Testis (tissue), 2 donors: ENCODE data around the gene TNFSF13.

ENCODE experiments used
- POLR2A ChIP-seq: fragments of 450-650 bp; IDR thresholded peaks from one replicate; pipeline ENCODE4 v1.6.1; 2017; ENCODE audit warnings: antibody characterized with exemption, mild to moderate bottlenecking, moderate library complexity
- TF ChIP-seq, protein P1 (sequence below), 3 experiments: fragments of 450-650 bp in 2 of 3; fragments of 200-600 bp in 1 of 3; sonication (generic) in 1 of 3; IDR thresholded peaks; one replicate each; pipeline ENCODE4 v1.5.1; 2016 to 2019; ENCODE audit warnings: antibody characterized with exemption in 3 of 3, mild to moderate bottlenecking in 2 of 3, moderate library complexity in 1 of 3

GRCh38 chr17:7561028-7561575, 2.6 kb downstream of the TNFSF13 start:
- TF ChIP-seq, protein P1, sequence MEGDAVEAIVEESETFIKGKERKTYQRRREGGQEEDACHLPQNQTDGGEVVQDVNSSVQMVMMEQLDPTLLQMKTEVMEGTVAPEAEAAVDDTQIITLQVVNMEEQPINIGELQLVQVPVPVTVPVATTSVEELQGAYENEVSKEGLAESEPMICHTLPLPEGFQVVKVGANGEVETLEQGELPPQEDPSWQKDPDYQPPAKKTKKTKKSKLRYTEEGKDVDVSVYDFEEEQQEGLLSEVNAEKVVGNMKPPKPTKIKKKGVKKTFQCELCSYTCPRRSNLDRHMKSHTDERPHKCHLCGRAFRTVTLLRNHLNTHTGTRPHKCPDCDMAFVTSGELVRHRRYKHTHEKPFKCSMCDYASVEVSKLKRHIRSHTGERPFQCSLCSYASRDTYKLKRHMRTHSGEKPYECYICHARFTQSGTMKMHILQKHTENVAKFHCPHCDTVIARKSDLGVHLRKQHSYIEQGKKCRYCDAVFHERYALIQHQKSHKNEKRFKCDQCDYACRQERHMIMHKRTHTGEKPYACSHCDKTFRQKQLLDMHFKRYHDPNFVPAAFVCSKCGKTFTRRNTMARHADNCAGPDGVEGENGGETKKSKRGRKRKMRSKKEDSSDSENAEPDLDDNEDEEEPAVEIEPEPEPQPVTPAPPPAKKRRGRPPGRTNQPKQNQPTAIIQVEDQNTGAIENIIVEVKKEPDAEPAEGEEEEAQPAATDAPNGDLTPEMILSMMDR (IDR thresholded peaks at IDR 0.05), result peak; percentile 74 to 93 (median 92)
- TF ChIP-seq POLR2A, result no peak
